ENCODE data around the gene IL9. TPM values are rescaled to one million over a fixed set of nuclear protein-coding genes. Genes with fewer than 3 reads are reported as not detected.

The IL9 gene
- total RNA-seq, 1 donor from 2014 or later: not detected

DNA sequence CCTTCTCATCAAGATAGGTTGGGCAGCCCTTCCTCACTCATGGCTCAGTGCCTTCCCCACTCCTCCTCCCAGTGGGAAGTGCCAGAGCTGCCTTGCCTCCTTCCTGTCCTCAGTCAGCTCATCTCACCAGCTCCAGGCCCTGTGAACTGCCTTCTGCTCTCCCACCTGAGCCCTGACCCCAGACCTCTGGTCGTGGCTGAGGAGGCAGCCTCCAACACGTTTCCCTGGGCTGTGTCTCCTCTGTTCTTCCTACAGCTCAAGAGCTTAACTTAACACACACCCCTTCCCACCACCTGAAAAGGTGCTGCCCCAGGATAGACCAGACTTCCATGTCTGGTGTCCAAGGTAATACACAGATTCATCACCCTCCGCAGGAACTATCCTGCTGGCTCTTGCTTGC, 21.2 kb downstream of the IL9 start:
- H3K9me3 ChIP-seq (ENCODE audit: low read depth): no peaks in the 10 kb centered on the region
- no peak for TF ChIP-seq CTCF (IDR thresholded peaks at IDR 0.05)
- no peak for TF ChIP-seq EZH2phosphoT487 (IDR thresholded peaks at IDR 0.05)
- TF ChIP-seq EZH2 (IDR thresholded peaks at IDR 0.05): no peak
- H3K36me3 ChIP-seq: no peaks in the 10 kb centered on the region
- no peaks in the 10 kb centered on the region for H3K79me2 ChIP-seq (ENCODE audit: low read depth)
- H3K9me3 Mint-ChIP-seq: no peaks in the 10 kb centered on the region
- peaks cover 6% of the 10 kb centered on the region for H3K27me3 Mint-ChIP-seq (ENCODE audit: insufficient read depth, low read depth)
- peaks cover 2% of the 10 kb centered on the region for H3K4me1 Mint-ChIP-seq
- H3K4me3 ChIP-seq: no peak overlapping the region
- no peaks in the 10 kb centered on the region for H4K20me1 ChIP-seq (ENCODE audit: low read depth)
- no peaks in the 10 kb centered on the region for H3K36me3 Mint-ChIP-seq
- H3F3A ChIP-seq (ENCODE audit: low read depth): no peaks in the 10 kb centered on the region
- no peak overlapping the region for H3K4me2 ChIP-seq
- H3K27ac ChIP-seq: no peak overlapping the region
- no peaks in the 10 kb centered on the region for H3K4me1 ChIP-seq
- DNase-seq (ENCODE audit: low spot score): no peak
- peak overlapping the region; percentile 6 for H3K27ac Mint-ChIP-seq
- H3K4me3 Mint-ChIP-seq: no peak overlapping the region
- H3K9ac ChIP-seq: no peak overlapping the region
- no peak overlapping the region for H2AFZ ChIP-seq (replicated peaks)
- no peaks in the 10 kb centered on the region for H3K27me3 ChIP-seq

- Histone ChIP-seq H3K9me3 (ENCODE audit: low read depth) (no peaks in the 10 kb centered on the region), H4K20me1 (ENCODE audit: low read depth) (no peaks in the 10 kb centered on the region), H3K27me3 (no peaks in the 10 kb centered on the region), H3K79me2 (ENCODE audit: low read depth) (no peaks in the 10 kb centered on the region), H3K36me3 (no peaks in the 10 kb centered on the region), H3K4me3 (no peak overlapping the region), H3K4me2 (no peak overlapping the region), H2AFZ (replicated peaks) (no peak overlapping the region), H3K9ac (no peak overlapping the region), H3K27ac (no peak overlapping the region), H3K4me1 (no peaks in the 10 kb centered on the region), H3F3A (ENCODE audit: low read depth) (no peaks in the 10 kb centered on the region)
- Mint-ChIP-seq H3K9me3 (no peaks in the 10 kb centered on the region), H3K27me3 (ENCODE audit: insufficient read depth, low read depth) (peaks cover 6% of the 10 kb centered on the region), H3K36me3 (no peaks in the 10 kb centered on the region), H3K4me1 (peaks cover 2% of the 10 kb centered on the region), H3K4me3 (no peak overlapping the region), H3K27ac (no peak overlapping the region)
- no peak for DNase-seq (ENCODE audit: low spot score)
- no peak for TF ChIP-seq EZH2phosphoT487 (IDR thresholded peaks at IDR 0.05)
- TF ChIP-seq CTCF (IDR thresholded peaks at IDR 0.05): no peak
Measured at GRCh38 chr5:135873831-135874230, 21.8 kb downstream of the IL9 start.

GRCh38 chr5:135871268-135871915, 24.2 kb downstream of the IL9 start:
- no peaks in the 10 kb centered on the region for H3K4me1 ChIP-seq
- no peak overlapping the region for H3K4me3 ChIP-seq
- no peak for TF ChIP-seq EZH2phosphoT487 (IDR thresholded peaks at IDR 0.05)
- TF ChIP-seq EZH2 (IDR thresholded peaks at IDR 0.05): no peak
- no peak for TF ChIP-seq CTCF (IDR thresholded peaks at IDR 0.05)
- no peaks in the 10 kb centered on the region for H3K9me3 ChIP-seq (ENCODE audit: low read depth)
- no peak for DNase-seq (ENCODE audit: low spot score)
- H2AFZ ChIP-seq (replicated peaks): no peak overlapping the region
- Mint-ChIP-seq H3K27ac (no peak overlapping the region), H3K36me3 (no peaks in the 10 kb centered on the region), H3K9me3 (no peaks in the 10 kb centered on the region), H3K27me3 (ENCODE audit: insufficient read depth, low read depth) (peaks cover 6% of the 10 kb centered on the region), H3K4me3 (no peak overlapping the region), H3K4me1 (peaks cover under 1% of the 10 kb centered on the region)
- H3F3A ChIP-seq (ENCODE audit: low read depth): no peaks in the 10 kb centered on the region
- no peak overlapping the region for H3K4me2 ChIP-seq
- H3K27me3 ChIP-seq: no peaks in the 10 kb centered on the region
- no peak overlapping the region for H3K9ac ChIP-seq
- H3K27ac ChIP-seq: no peak overlapping the region
- H3K79me2 ChIP-seq (ENCODE audit: low read depth): no peaks in the 10 kb centered on the region
- no peaks in the 10 kb centered on the region for H3K36me3 ChIP-seq
- H4K20me1 ChIP-seq (ENCODE audit: low read depth): no peaks in the 10 kb centered on the region

All from neural progenitor cell (in vitro differentiated cells).